ENCODE results near the gene TMEM178B. TPM values are rescaled to one million over a fixed set of nuclear protein-coding genes. Genes with fewer than 3 reads are reported as not detected.

The TMEM178B gene
- polyA plus RNA-seq, 1 donor from 2014 or later: 40.7 TPM

- Histone ChIP-seq H3K4me2 (ENCODE audit: low read length) (no peak overlapping the region), H2AFZ (ENCODE audit: low read depth, low read length) (no peak overlapping the region), H3K9me3 (ENCODE audit: low read length) (no peaks in the 10 kb centered on the region), H4K20me1 (ENCODE audit: insufficient read depth) (no peaks in the 10 kb centered on the region), H3K9me2 (ENCODE audit: insufficient read depth, low read length) (no peaks in the 10 kb centered on the region), H3K4me3 (ENCODE audit: low read length) (no peak overlapping the region), H3K27me3 (ENCODE audit: insufficient read depth, low read depth, low read length) (no peaks in the 10 kb centered on the region), H3K27ac (ENCODE audit: low read length) (no peak overlapping the region), H3F3A (ENCODE audit: insufficient read depth, low read length, poor library complexity, severe bottlenecking) (no peaks in the 10 kb centered on the region), H3K36me3 (ENCODE audit: insufficient read depth, low read length) (no peaks in the 10 kb centered on the region), H3K9ac (ENCODE audit: low read length) (no peak overlapping the region), H3K79me2 (replicated peaks; ENCODE audit: insufficient read depth, low read length) (peaks cover 14% of the 10 kb centered on the region)
- TF ChIP-seq TAF1 (IDR thresholded peaks at IDR 0.05; ENCODE audit: low read depth) (no peak), CTCF (IDR thresholded peaks at IDR 0.05; ENCODE audit: poor library complexity, severe bottlenecking) (no peak), SMC3 (conservative IDR thresholded peaks at IDR 0.05; ENCODE audit: poor library complexity) (no peak), EZH2 (IDR thresholded peaks at IDR 0.05; ENCODE audit: borderline replicate concordance, insufficient read depth, low read length, poor library complexity, severe bottlenecking) (no peak), MXI1 (conservative IDR thresholded peaks at IDR 0.05; ENCODE audit: poor library complexity, severe bottlenecking) (no peak), REST (IDR thresholded peaks at IDR 0.05; ENCODE audit: borderline replicate concordance) (no peak), POLR2AphosphoS5 (IDR thresholded peaks at IDR 0.05) (no peak), RAD21 (conservative IDR thresholded peaks at IDR 0.05) (no peak), EP300 (conservative IDR thresholded peaks at IDR 0.05; ENCODE audit: poor library complexity, severe bottlenecking) (no peak)
These were observed 116.6 kb downstream of the TMEM178B start for GRCh38 chr7:141190495-141190894.

- H3K4me2 ChIP-seq (ENCODE audit: low read length): no peak overlapping the region
- H3K27ac ChIP-seq (ENCODE audit: low read length): no peak overlapping the region
- no peaks in the 10 kb centered on the region for H3K9me3 ChIP-seq (ENCODE audit: low read length)
- H3K79me2 ChIP-seq (replicated peaks; ENCODE audit: insufficient read depth, low read length): peaks cover 14% of the 10 kb centered on the region
- H3F3A ChIP-seq (ENCODE audit: insufficient read depth, low read length, poor library complexity, severe bottlenecking): no peaks in the 10 kb centered on the region
- H3K36me3 ChIP-seq (ENCODE audit: insufficient read depth, low read length): no peaks in the 10 kb centered on the region
- no peaks in the 10 kb centered on the region for H3K27me3 ChIP-seq (ENCODE audit: insufficient read depth, low read depth, low read length)
- no peak for TF ChIP-seq RAD21 (conservative IDR thresholded peaks at IDR 0.05)
- no peak for TF ChIP-seq EZH2 (IDR thresholded peaks at IDR 0.05; ENCODE audit: borderline replicate concordance, insufficient read depth, low read length, poor library complexity, severe bottlenecking)
- TF ChIP-seq EP300 (conservative IDR thresholded peaks at IDR 0.05; ENCODE audit: poor library complexity, severe bottlenecking): no peak
- no peak for TF ChIP-seq TAF1 (IDR thresholded peaks at IDR 0.05; ENCODE audit: low read depth)
- TF ChIP-seq REST (IDR thresholded peaks at IDR 0.05; ENCODE audit: borderline replicate concordance): no peak
- no peak for TF ChIP-seq MXI1 (conservative IDR thresholded peaks at IDR 0.05; ENCODE audit: poor library complexity, severe bottlenecking)
- no peak for TF ChIP-seq SMC3 (conservative IDR thresholded peaks at IDR 0.05; ENCODE audit: poor library complexity)
- TF ChIP-seq POLR2AphosphoS5 (IDR thresholded peaks at IDR 0.05): no peak
- TF ChIP-seq CTCF (IDR thresholded peaks at IDR 0.05; ENCODE audit: poor library complexity, severe bottlenecking): no peak
- H3K9ac ChIP-seq (ENCODE audit: low read length): no peak overlapping the region
- H3K9me2 ChIP-seq (ENCODE audit: insufficient read depth, low read length): no peaks in the 10 kb centered on the region
- no peak overlapping the region for H3K4me3 ChIP-seq (ENCODE audit: low read length)
- no peaks in the 10 kb centered on the region for H4K20me1 ChIP-seq (ENCODE audit: insufficient read depth)
- H2AFZ ChIP-seq (ENCODE audit: low read depth, low read length): no peak overlapping the region
These were observed 117.4 kb downstream of the TMEM178B start for GRCh38 chr7:141191277-141191676.

All from neural cell (in vitro differentiated cells).